Mucosa of descending colon (tissue), 3 donors: ENCODE measurements around the gene MMP27. TPM values are rescaled to one million over a fixed set of nuclear protein-coding genes. Genes with fewer than 3 reads are reported as not detected.

Experiments used
- ATAC-seq: fragments of 200-7000 bp; cut with Tn5 transposase; one replicate; pipeline ENCODE4 v1.9.1; 2020; ENCODE audit warnings: mild to moderate bottlenecking, moderate library complexity
- DNase-seq, 3 donors: peaks; one replicate each; pipeline ENCODE4 v3.0.0-alpha.2; 2020
- H3K36me3 ChIP-seq: fragments of 200-600 bp; one replicate; pipeline ENCODE4 v1.8.0; 2021; ENCODE audit warnings: low read depth, mild to moderate bottlenecking
- H3K4me1 ChIP-seq: fragments of 200-600 bp; one replicate; pipeline ENCODE4 v1.8.0; 2021; ENCODE audit warnings: low read depth, mild to moderate bottlenecking
- H3K4me3 ChIP-seq: fragments of 200-600 bp; one replicate; pipeline ENCODE4 v1.8.0; 2021; ENCODE audit warnings: mild to moderate bottlenecking
- H3K9me3 ChIP-seq: fragments of 200-600 bp; one replicate; pipeline ENCODE4 v1.8.0; 2021; ENCODE audit warnings: mild to moderate bottlenecking
- intact Hi-C, 2 donors: fragments of 100-400 bp; cut with DNase I in 1 of 2; cut with micrococcal nuclease in 1 of 2; formaldehyde crosslinking; loops; one replicate each; pipeline versions ENCODE4 v1.11.0 to v1.11.1; 2022; cut with DNase I, micrococcal nuclease
- total RNA-seq, 3 donors: library from RNA; stranded (reverse); fragmentation: NEBNext Ultra II Directional in 2 of 3; extraction: Animal tissue kit (Norgen Biotek cat#: 25700) in 2 of 3; gene quantifications; one replicate each; pipeline versions ENCODE4 v1.2.1 to v1.2.4, GENCODE V29; 2021 to 2023
- TF ChIP-seq, protein P1 (sequence below): fragments of 200-600 bp; IDR thresholded peaks from one replicate; pipeline ENCODE4 v1.8.0; 2022; ENCODE audit warnings: antibody characterized with exemption, mild to moderate bottlenecking
- donor health status: DM: no; HTN: no; CAD: no; lungs with moderate emphysema.
- donor health status: DM: no; HTN: no; CAD: no.
- donor health status: DM: no; HTN: yes; CAD: no.

Gene MMP27
- total RNA-seq, 3 donors from 2014 or later: 0.16 TPM; not detected in 2

GRCh38 chr11:102685754-102686153, 19.8 kb downstream of the MMP27 start:
- intact Hi-C loops: no loop called here
- ATAC-seq: no peak
- Histone ChIP-seq H3K4me3 (no peak overlapping the region), H3K36me3 (no peaks in the 10 kb centered on the region), H3K4me1 (no peaks in the 10 kb centered on the region), H3K9me3 (no peaks in the 10 kb centered on the region)
- no peak for DNase-seq
- TF ChIP-seq, protein P1, sequence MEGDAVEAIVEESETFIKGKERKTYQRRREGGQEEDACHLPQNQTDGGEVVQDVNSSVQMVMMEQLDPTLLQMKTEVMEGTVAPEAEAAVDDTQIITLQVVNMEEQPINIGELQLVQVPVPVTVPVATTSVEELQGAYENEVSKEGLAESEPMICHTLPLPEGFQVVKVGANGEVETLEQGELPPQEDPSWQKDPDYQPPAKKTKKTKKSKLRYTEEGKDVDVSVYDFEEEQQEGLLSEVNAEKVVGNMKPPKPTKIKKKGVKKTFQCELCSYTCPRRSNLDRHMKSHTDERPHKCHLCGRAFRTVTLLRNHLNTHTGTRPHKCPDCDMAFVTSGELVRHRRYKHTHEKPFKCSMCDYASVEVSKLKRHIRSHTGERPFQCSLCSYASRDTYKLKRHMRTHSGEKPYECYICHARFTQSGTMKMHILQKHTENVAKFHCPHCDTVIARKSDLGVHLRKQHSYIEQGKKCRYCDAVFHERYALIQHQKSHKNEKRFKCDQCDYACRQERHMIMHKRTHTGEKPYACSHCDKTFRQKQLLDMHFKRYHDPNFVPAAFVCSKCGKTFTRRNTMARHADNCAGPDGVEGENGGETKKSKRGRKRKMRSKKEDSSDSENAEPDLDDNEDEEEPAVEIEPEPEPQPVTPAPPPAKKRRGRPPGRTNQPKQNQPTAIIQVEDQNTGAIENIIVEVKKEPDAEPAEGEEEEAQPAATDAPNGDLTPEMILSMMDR: no peak

DNA sequence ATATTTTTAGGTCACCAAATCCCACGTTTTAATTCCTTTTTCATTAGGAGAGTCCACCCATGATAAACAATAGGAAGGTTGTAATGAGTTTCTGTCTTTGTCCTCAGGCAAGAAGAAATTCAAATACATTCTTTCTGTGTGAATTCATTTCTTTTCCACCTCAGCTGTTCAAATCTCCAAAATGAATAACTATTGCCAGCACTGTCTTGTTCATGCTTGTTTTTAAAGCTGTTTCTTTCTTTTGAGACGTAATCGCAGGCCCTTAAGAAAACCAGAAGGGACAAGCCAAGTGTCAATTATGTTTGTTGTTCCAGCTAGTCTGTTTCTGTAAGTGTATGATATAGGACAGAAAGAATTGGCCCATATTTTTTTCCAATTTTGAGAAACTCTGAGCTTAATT, 20.2 kb downstream of the MMP27 start:
- TF ChIP-seq, protein P1: no peak
- H3K4me1 ChIP-seq: no peaks in the 10 kb centered on the region
- no peak overlapping the region for H3K4me3 ChIP-seq
- DNase-seq (no peak), ATAC-seq (no peak)
- H3K9me3 ChIP-seq: no peaks in the 10 kb centered on the region
- no peaks in the 10 kb centered on the region for H3K36me3 ChIP-seq
- intact Hi-C loops: no loop called here

- no peak overlapping the region for H3K4me3 ChIP-seq
- ATAC-seq: no peak
- H3K36me3 ChIP-seq: no peaks in the 10 kb centered on the region
- intact Hi-C loops: no loop called here
- TF ChIP-seq, protein P1: no peak
- no peaks in the 10 kb centered on the region for H3K9me3 ChIP-seq
- H3K4me1 ChIP-seq: no peaks in the 10 kb centered on the region
- no peak for DNase-seq
These were observed 22.3 kb downstream of the MMP27 start for GRCh38 chr11:102683277-102683676.

- Histone ChIP-seq H3K36me3 (no peaks in the 10 kb centered on the region), H3K4me3 (no peak overlapping the region), H3K4me1 (no peaks in the 10 kb centered on the region), H3K9me3 (no peaks in the 10 kb centered on the region)
- DNase-seq (peak in 1 of 3 donors; percentile 8), ATAC-seq (peak; percentile 25)
- TF ChIP-seq, protein P1: no peak
- intact Hi-C loops: no loop called here
These were observed 24.6 kb downstream of the MMP27 start for GRCh38 chr11:102680945-102681344.

DNA sequence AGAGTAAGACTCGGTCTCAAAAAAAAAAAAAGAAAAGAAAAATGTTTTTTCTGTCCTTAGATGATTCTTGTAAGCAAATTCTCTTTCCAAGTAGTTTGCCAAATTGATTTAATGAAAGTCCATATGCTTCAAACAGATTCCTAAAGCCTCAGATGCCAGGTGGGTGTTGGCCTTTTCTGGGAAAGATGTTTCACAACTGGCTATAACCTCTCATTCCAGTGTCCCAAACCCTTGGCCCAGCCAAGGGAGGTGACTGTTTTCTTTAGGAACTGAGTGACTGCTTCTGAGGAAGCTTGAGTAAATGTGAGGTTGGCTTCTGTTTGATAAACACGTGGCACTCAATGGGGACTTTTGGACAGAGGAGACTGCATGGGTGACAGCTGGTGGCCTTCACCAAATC, 27.5 kb downstream of the MMP27 start:
- Histone ChIP-seq H3K4me1 (no peaks in the 10 kb centered on the region), H3K9me3 (no peaks in the 10 kb centered on the region), H3K4me3 (no peak overlapping the region), H3K36me3 (no peaks in the 10 kb centered on the region)
- DNase-seq: no peak
- intact Hi-C loops: no loop called here
- ATAC-seq: no peak
- TF ChIP-seq, protein P1: no peak

- no peak overlapping the region for H3K4me3 ChIP-seq
- no peaks in the 10 kb centered on the region for H3K9me3 ChIP-seq
- intact Hi-C loops: no loop called here
- no peaks in the 10 kb centered on the region for H3K4me1 ChIP-seq
- TF ChIP-seq, protein P1: no peak
- H3K36me3 ChIP-seq: no peaks in the 10 kb centered on the region
- ATAC-seq (no peak), DNase-seq (no peak)
These were observed 29.5 kb downstream of the MMP27 start for GRCh38 chr11:102676084-102676483.
